Dermis microvascular lymphatic vessel endothelial cell (primary cell): Measurements from ENCODE around the gene GRM7. TPM values are rescaled to one million over a fixed set of nuclear protein-coding genes. Genes with fewer than 3 reads are reported as not detected.
A peak's percentile ranks its signal among the peaks of the same experiment; 100 is the strongest.

ENCODE experiments used
- DNase-seq, 2 donors: peaks; one replicate each; pipeline versions ENCODE4 v3.0.0 to v3.0.0-alpha.2; 2010; ENCODE audit warnings: low read depth in 2 of 2
- total RNA-seq: library from RNA; depleted of rRNA; stranded (reverse); fragments of >200 nt; gene quantifications from 2 replicates; pipeline ENCODE4 v1.2.1, GENCODE V29; 2014

The GRM7 gene
- total RNA-seq, 1 donor from 2014 or later, result not detected

DNA sequence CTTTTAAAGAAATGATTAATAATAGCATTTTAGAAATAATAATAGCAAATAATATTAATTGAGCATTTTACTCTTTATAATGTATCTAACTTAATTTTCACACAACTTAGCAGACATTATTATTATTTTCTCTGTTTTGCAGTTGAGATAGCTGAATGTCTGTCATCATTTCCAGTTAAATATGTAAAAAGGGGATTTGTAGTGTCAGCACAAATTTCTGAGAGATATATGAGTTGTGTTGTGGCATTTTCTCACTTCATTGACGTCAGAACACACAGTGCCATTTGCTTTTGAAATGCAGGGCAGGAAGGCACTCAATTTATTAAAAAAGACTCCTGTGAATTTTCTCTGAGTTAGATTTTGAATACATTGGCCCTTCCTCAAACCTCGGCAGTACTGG lies 111.0 kb downstream of the GRM7 start:
- no peak for DNase-seq

DNA sequence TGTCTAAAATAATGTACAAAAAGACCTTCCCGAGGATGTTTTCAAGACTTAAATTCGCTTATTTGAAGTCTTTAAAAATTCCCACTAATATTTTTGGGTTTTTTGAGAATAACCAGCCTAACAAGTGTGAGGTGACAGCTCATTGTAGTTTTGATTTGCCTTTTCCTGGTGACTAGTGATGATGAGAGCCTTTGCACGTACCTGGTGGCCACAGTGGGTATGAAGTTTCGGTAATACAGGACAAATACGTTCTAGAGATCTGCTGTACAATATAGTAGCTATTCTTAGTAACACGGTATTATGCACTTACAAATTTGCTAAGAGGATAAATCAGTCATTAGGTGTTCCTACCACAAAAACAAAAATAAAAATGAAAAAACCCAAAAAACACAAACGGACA lies 124.9 kb downstream of the GRM7 start:
- DNase-seq, result no peak

DNA sequence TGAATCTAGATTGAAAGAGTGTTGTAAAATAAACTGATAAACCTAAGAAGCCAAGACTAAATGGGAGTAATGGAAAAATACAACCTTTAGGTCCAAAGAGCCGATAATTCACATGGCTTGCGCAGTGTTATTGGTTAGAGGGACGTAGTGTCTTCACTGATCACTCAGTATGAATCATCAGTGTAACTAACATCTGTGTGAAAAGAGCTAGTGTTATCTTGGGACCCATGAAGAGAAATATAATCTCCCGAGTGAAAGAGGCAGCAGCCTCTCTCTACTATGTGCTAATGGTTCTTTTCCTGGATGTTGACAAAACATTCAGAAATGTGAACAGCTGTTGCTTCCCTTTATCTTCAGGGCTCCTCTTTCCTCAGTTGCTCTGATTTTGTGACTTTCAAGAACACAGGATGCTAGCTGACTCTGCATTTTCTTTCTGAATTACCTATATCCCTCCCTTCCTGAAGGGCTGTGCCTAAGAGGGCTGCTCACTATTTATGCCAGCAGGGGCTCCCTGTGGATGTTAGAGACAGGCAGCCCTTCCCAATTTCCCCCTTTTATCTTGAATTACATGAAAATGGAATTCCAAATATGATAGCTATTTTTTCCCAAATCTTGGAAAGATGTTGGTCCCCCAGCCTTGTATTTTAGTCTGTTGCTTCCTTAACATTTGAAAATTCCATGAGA lies 128.8 kb downstream of the GRM7 start:
- DNase-seq, result no peak

DNA sequence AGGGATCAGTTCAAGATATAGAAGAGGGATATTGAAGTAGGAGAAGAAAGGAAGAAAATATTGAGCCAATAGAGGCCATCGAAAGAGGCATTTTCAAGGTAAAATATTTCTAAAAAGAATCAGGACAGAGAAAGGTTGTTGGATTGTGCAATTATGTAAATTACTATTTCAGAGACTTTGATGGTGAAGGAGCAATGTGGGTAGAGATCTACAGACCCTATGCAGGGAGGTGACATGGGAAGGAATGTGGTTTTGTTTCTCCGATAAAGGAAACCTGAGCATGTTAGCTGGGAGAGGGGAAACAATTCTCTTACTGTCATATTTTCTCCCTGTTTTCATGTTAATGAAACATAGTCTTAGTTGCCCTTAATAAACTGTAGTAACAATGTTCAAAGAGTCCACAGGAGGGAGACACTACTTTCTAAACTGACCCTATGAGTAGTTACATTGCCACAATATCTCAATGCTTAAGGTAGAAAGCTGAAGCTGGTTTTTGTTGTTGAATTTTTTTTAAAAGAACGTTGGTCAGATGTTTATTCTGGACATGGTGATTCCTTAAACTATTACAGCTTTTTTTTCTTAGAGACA lies 133.3 kb downstream of the GRM7 start:
- DNase-seq, result peak in 1 of 2 donors; percentile 29

DNA sequence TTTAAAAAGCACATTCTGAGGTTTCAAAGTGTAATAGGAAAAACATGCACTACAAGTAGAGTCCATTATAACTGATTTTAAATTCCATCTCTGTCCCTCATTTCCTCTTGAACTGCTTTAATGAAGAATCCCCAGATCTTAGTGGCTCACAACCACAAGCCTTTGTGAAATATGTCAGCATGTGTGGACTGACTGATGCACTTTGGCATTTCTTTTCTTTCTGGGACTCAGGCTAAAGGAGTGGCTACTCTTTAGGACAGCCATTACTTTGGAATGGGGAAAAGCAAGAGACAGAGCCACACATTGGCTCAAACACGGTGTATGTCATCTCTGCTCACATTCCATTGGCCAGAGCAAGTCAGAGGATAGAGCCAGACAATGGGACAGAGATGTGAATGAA lies 139.6 kb downstream of the GRM7 start:
- no peak for DNase-seq

DNA sequence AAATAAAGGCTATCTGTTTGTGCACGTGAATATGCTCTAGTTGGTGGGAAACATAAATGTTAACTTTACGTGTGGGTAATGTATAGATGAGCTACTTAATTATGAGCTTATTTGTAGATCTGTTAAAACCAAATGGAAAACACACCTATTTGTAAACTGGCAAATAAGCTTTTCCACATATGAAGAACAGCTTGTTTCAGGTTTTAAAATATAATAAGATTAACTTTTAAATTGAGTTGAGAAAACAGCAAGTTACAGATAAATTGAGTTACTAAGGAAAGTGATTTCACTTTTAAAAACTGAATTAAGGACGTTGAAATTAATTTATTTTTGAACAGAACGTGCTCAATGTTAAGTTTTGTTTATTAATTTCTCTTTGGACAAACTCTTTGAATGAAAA lies 140.5 kb downstream of the GRM7 start:
- no peak for DNase-seq

DNA sequence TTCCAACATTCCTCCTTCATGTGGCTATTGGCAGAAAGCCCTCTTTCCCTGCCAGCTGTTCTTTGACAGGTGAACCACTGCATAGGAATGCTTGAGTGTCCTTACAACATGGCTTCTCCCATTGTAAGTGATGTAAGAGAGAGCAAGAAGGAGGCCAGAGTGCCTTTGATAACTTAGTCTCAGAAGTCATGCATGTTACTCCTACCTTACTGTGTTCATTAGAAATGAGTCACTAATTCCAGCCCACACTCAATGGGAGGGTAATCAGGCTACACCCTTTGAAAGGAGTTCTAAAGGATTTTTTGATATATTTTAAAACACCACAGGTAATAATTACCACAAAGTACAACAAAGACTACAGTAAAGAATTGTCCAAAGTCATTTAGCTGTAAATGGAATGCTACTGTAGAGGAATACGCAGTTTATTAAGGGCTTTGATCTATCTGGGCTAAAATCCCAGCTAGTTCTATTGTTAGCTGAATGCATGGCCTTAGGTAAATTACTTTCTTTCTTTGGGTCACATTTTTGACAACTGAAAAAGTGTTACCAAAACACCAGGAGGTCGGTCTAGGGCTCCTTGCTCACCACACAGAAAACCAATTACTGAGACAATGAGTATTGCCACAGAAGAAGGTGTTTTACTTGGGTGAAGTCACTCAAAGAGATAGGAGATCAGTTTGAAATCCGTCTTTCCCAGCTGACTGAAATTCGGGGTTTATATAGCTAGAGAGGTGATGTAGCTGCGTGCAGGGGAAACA lies 154.9 kb downstream of the GRM7 start:
- no peak for DNase-seq

DNA sequence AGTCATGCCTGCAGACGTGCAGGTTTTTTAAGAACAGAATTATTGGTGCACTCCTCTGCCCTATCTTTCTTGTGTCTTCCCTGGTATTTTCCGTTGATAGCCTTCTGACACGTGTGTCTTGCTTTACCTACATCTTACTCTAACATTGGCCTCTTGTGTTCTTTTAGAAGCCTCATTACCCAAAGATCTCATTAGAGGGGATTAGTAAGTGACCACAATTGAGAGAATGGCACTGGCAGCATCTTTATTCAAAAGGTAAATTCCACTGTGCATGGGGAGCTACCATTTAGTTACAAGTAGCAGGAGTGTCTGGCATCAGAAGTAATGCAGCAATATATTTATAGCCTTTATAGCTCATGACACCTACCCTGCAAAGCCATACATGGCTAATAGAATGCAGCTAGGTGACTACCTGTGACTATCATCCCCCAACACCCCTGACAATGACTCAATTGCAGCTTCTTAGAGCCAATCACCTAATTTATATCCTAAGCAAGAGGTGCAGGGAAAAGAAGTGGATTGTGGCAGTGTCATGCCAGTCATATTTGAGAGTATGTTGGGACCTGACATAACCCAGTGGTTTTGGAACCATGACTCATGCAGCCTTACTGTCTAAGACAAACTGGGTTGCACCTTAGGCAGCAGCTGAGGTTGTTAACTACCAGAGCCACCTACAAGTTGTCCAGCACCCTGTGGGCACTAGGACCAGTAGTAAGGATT lies 164.8 kb downstream of the GRM7 start:
- DNase-seq, result no peak

DNA sequence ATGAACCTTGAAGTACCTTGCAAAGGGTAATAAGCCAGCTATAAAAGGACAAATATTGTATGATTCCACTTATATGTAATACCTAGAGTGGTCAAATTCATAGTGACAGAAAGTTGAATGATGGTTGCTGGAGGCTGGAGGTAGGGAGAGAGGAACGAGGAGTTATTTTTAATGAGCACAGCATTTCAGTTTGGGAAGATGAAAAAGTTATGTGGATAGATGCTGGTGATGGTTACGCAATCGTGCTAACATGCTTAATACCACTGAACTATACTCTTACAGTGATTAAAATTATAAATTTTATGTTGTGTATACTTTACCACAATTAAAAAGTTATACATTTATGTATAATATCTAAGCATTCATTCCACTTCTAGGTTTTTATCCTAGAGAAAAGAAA lies 168.6 kb downstream of the GRM7 start:
- DNase-seq, result no peak

DNA sequence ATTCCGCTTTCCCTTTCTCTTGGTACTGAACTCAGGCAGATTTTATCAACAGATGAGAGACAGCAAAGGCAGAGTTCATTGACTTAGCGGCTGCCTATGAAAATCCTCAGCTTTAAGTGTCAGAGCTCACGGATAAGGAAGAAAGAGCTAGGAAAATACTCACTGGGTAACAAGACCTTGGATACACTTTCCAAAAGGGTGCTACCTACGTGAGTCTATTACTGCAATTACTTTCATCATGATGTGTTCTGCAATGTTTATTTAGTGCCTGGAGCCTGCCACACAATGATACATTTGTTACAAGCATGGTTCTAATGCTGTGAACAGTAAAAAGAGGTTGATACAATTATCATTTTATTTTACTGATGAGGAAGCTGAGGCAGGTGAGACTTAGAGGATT lies 177.5 kb downstream of the GRM7 start:
- no peak for DNase-seq

DNA sequence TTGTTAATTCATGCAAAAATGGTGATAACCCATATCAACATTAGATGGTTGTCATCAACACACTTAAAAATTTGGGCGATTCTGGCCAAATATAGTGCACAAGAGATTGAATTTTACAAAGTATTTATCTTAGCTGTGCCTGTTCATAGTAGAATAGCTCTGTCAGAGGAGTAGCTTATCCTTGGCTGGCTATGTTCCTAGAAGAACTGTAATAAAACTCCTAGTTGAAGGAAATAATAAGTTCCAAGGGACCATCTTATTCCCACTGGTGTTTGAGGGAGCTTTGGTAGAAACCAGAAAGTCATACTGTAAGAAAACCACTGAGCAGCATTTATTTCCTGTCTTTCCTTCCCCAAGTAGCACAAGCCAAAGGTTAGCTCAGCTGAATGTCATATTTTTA lies 201.8 kb downstream of the GRM7 start:
- DNase-seq, result no peak

DNA sequence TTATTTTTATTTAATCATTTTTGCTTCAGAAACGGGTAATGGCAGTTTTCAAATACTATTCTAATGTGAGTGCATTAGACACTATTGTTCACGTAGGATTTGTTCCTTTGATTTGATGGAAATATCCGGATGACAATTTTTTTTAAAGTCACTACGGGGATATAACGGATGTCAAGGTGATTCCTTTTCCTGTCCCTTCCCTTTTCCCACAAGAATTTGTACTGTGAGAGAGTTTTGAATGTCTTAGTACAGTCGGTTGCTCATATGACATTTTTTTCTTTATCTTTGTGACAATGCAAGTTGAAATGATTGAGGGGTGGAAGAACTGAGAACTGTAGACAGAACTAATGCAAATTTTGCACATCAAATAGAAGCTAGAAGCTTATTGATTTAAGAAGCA lies 209.5 kb downstream of the GRM7 start:
- no peak for DNase-seq

DNA sequence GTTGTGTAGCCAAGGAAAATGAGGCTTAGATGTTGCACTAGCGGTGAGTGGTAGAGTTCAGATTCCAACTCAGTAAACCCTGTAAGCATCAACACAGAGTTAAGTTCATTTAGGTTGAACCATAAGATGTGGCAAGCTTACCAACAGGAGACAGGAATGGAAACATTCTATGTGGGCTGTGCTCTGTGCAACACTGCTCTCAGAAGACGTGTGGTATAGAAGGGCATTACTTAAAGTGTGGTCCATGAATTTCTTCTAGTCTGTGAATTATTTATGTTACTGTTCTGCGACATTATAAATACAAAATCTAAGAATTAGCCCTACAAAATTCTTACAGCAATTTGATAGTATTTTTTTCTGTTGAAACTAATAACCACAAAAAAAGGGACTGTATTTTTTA lies 213.3 kb downstream of the GRM7 start:
- no peak for DNase-seq

DNA sequence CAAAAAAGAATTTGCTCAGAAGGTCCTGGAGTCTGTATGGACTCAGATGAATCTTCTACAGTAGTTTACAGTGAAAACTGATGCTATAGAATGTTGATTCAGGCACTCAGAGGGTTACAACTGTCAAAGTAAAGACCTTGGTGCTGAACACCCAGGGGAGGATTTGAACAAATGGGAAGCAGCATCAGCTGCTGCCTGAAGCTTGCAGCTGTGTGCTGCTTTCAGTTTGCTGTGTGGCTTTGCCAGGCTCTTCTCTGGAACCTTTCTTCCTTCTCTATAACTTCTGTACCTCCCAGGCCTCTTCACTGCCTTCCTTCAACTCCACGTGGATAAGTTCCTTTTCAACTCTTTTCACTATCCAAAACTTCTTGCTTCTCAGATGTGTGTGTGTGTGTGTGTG lies 214.2 kb downstream of the GRM7 start:
- DNase-seq, result no peak

DNA sequence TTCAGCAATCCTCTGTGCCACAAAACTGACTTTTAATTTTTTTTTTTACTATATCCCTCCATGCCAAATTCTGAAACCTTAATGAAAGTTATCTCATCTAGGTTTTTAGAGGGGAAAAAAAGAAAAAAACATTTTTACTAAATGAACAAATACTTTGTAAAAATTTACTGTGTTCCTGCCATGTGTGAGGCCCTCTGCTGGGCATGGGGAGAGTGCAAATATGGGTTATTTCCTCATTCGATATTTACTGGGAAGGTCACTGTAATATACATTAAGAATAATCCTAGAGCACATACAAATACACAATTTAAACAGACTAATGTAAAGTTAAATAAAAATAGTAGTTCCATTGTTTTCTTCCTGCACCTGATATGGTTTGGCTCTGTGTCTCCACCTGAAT lies 215.0 kb downstream of the GRM7 start:
- no peak for DNase-seq

DNA sequence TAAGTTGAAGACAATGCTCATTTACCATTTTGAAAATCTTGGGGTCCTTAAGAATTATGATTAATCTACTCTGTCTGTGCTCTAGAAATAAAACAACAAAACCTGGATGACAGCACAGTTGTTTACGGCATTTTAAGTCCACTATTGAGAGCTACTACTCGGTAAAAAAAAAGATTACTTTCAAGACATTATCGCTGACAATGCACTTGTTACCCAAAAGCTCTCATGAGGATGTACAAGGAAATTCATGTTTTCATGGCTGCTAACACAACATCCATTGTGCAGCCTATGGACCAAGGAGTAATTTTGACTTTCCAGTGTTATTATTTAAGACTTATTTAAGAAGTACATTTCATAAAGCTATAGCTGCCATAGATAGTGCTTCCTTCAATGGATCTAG lies 221.3 kb downstream of the GRM7 start:
- no peak for DNase-seq

DNA sequence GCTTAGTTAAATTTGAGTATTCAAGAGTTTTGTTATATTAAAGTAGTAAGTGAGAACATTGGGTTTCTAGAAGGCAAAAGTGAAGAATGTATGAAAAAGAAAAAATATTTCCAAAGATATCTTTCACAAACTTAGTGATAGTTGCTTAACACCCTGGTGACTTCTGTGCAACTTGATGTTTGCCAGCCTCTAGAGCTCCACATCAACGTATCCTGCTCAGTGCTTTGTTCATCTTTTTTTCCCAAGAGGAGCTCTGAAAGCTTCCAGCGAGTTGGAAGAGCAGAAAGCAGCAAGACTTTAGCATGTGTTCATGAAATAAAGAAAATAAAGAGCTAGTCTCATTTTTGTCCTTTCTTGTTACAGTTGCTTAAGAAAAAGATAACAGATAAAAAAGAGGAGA lies 225.5 kb downstream of the GRM7 start:
- DNase-seq, result no peak

DNA sequence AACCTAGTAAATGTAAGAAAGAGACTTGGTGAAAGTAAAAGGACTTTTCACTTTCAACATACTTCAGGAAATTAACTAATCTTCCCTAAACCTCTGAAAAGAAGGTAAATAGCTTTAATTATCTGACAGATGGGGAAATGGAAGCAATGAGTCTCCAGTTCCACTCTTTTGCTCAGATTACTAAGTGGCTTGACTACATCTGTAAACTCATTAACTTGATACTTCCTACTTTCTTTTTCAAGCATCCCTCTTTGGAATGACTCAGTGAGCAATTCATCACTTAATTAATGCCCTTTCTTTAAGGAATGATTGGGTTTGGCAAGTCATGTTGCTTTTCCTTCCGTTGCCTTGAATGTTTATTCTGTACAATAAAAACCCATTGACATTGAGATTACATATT lies 234.2 kb downstream of the GRM7 start:
- no peak for DNase-seq

DNA sequence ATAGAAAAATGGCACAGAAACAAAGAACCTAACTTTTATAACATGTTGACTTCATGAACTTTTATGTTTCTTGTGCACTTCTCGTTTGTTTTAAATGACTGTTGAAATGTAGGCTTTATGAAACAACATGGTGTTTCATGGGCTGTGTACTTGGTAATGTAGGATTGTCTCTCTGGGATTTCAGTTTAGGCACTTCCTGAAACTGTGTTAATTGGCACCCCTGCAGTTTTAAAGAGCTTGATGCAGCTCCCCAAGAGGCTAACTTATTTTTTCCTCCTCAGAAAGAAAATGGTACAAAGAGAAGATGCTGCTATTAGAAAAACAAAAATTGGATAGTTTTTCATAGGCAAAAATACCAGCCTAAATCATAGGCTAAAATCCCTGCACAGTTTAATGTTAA lies 239.2 kb downstream of the GRM7 start:
- DNase-seq, result no peak

DNA sequence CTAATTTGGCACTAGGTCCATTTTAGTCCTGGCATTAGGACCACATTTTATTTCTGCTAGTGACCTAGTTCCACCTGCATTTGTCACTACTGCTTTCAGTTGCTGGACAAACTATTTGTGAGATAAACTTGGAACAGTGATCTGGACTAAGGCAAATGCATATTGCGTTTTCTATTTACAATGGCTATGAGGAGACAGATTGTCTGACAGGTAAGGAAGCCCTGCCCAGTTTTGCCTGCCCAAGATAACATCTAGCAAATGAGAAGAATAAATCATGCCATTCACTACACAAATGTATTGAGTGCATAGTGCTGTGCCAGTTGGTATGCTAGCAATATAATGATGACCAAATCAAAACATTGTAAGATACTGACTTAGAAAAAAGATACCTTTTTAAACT lies 245.7 kb downstream of the GRM7 start:
- DNase-seq, result no peak

DNA sequence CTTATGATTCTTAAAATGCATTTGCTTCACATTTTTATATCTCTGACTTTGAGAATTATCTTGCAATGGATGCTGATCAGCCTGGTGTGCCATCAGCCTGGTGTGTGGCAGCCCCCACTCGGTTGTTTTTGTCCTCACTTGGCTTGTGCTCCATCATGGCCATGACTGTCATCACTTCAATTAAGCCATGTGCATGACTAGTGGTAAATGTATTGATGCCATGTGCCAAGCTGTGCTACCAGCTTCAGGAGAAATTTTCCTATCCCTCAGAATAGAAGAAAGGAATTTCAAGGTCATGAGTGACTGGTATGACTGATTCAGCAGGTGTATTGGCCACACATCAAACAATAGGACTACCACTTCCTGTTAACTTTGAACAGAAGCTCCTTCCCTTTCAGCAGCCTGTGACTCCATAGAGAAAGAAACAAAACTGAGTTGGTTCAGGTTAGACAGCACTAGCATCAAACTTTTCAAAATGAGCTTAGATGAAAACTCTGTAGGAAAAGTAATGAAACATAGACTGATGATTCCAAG lies 251.7 kb downstream of the GRM7 start:
- no peak for DNase-seq

DNA sequence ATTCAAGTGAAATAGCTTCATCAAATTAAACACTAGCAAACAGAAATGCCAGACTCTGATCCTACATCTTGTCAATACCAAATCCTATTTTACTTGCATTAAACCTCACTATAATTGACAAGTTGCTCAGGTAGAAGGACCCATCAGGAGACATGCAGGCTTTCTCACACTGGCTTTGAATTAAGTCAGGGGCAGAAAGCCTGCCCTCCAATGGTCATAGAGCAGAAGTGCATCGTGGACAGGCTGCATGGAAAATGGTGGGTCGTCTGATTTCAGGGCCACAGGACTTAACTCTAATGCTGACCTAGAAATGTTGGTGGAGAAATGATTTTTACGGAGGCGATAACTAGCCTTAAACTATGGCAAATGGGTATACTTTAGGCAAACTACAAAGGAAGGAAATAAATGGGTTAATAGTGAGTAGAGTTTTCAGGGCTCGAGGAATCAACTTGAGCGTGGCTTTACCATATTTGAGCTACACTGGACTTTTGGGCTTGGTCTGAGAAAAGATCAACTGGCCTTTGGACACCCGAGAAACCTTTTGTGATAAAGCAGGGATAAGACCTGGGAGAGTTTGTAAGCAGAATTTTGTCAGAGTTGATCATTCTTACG lies 283.9 kb downstream of the GRM7 start:
- DNase-seq, result peak in 1 of 2 donors; percentile 10
